HG03139 (cell line): ENCODE data around the gene FOLR2.
"Not testable (repeated sequence)": the region's sequence is repeated elsewhere in the genome, so short reads cannot be mapped to it uniquely, and the experiment has no call there.

Source experiments
- ATAC-seq: cut with Tn5 transposase; IDR thresholded peaks from one replicate; pipeline ENCODE4 v1.9.1; 2021; ENCODE audit not compliant: unreplicated experiment

FOLR2 gene

GRCh38 chr11:72204886-72205285 is 11.7 kb upstream of the FOLR2 start:
- no peak for ATAC-seq

GRCh38 chr11:72206794-72207193 is 9.8 kb upstream of the FOLR2 start:
- not testable (repeated sequence) for ATAC-seq

- no peak for ATAC-seq
Measured at GRCh38 chr11:72208281-72208680, 8.3 kb upstream of the FOLR2 start.

GRCh38 chr11:72209101-72209500 is 7.5 kb upstream of the FOLR2 start:
- ATAC-seq, result no peak

- no peak for ATAC-seq
Measured at GRCh38 chr11:72217841-72218240, 1.2 kb downstream of the FOLR2 start.

GRCh38 chr11:72218251-72218745 is 1.7 kb downstream of the FOLR2 start:
- no peak for ATAC-seq

- ATAC-seq, result no peak
Measured at GRCh38 chr11:72220696-72221363, 4.2 kb downstream of the FOLR2 start.

- no peak for ATAC-seq
Measured at GRCh38 chr11:72221386-72222075, 4.9 kb downstream of the FOLR2 start.

- ATAC-seq, result no peak
Measured at GRCh38 chr11:72222106-72222891, 5.7 kb downstream of the FOLR2 start.

GRCh38 chr11:72222907-72223614 is 6.5 kb downstream of the FOLR2 start:
- ATAC-seq, result peak; percentile 67

- peak; percentile 40 for ATAC-seq
Measured at GRCh38 chr11:72223615-72224563, 7.3 kb downstream of the FOLR2 start.

GRCh38 chr11:72224564-72225410 is 8.2 kb downstream of the FOLR2 start, which contains the start of gene INPPL1:
Gene INPPL1, plus strand, starts transcription at chr11:72224767. Its CDS starts 218 bp downstream, at chr11:72224985.
- ATAC-seq, result no peak

GRCh38 chr11:72225411-72225951 is 8.9 kb downstream of the FOLR2 start:
- no peak for ATAC-seq

GRCh38 chr11:72226701-72227100 is 10.1 kb downstream of the FOLR2 start:
- ATAC-seq, result no peak

GRCh38 chr11:72227316-72228228 is 11.0 kb downstream of the FOLR2 start:
- ATAC-seq, result no peak

GRCh38 chr11:72228229-72228843 is 11.7 kb downstream of the FOLR2 start:
- no peak for ATAC-seq

GRCh38 chr11:72228844-72229231 is 12.2 kb downstream of the FOLR2 start:
- no peak for ATAC-seq
